ENCODE results near the gene KLF11. TPM values are rescaled to one million over a fixed set of nuclear protein-coding genes. Genes with fewer than 3 reads are reported as not detected.
"Not testable (repeated sequence)": the region's sequence is repeated elsewhere in the genome, so short reads cannot be mapped to it uniquely, and the experiment has no call there.

The KLF11 gene
- total RNA-seq, 6 donors from 2014 or later: 14.3 to 38.7 (median 23.4) TPM

DNA sequence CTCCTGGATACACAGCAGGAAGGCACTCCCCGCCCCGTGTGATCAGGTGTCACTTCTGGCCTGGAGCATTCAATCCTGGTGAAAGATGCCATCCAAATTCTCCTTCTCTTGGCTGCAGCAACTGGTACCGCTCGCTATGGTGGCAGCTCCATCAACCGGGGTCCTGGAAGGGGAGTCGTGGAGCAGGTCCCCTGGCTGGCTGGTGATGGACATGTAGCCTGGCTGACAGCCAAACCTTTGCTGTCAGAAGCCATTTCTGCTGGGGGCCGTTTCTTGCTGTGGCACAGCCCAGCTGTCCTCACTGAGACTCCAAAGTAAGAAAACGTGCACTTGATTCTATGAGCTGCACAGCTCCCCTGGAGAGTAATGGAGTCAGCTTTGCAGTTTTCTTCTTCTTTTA, 44.0 kb downstream of the KLF11 start:
- Histone ChIP-seq H3K36me3 (no peaks in the 10 kb centered on the region), H3K27ac (no peak overlapping the region), H3K27me3 (peaks cover 0 to 6% (median 3%) of the 10 kb centered on the region in 4 donors), H3K4me3 (no peak overlapping the region), H3K4me1 (peaks cover 6 to 9% (median 7%) of the 10 kb centered on the region in 4 donors), H3K9me3 (no peaks in the 10 kb centered on the region)
- TF ChIP-seq, protein P1, sequence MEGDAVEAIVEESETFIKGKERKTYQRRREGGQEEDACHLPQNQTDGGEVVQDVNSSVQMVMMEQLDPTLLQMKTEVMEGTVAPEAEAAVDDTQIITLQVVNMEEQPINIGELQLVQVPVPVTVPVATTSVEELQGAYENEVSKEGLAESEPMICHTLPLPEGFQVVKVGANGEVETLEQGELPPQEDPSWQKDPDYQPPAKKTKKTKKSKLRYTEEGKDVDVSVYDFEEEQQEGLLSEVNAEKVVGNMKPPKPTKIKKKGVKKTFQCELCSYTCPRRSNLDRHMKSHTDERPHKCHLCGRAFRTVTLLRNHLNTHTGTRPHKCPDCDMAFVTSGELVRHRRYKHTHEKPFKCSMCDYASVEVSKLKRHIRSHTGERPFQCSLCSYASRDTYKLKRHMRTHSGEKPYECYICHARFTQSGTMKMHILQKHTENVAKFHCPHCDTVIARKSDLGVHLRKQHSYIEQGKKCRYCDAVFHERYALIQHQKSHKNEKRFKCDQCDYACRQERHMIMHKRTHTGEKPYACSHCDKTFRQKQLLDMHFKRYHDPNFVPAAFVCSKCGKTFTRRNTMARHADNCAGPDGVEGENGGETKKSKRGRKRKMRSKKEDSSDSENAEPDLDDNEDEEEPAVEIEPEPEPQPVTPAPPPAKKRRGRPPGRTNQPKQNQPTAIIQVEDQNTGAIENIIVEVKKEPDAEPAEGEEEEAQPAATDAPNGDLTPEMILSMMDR (IDR thresholded peaks at IDR 0.05): no peak
- TF ChIP-seq POLR2AphosphoS5 (IDR thresholded peaks at IDR 0.05) (no peak), EP300 (IDR thresholded peaks at IDR 0.05) (no peak), POLR2A (IDR thresholded peaks at IDR 0.05) (no peak)
- DNase-seq (no peak), ATAC-seq (ENCODE audit: low FRiP score in 2 of 2) (no peak)
- 70 to 71% methylated on average over 5 to 8 of the region's 8 CpGs for WGBS, 2 donors

DNA sequence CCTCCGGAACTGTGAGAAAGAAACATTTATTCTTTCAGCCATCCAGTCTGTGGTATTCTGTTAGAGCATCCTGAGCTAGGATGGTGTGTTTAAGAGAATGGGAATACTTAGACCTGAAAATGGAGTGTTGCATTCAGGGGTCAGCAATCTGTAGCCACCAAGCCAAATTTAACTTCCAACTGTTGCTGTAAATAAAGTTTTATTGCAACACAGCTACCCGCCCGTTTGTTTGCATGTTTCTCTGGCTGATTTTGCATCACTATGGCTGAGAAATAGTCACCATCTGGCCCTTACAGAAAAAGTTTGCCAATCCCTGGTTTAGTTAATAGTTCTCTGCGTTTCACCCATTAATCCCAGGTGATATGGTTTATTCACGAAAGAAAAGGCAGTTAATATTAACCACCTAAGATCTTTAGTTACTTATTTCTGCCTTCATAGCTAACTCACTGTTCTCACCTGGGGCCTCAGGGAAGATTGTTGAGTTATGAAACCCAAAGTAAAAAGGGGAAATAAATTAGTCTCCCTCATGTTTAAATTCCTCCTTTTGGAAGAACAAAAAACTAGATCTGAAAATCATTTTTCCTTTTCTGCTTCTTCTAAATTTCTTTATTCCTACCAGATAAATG, 46.3 kb downstream of the KLF11 start:
- no peak for TF ChIP-seq POLR2AphosphoS5 (IDR thresholded peaks at IDR 0.05)
- TF ChIP-seq, protein P1 (IDR thresholded peaks at IDR 0.05): no peak
- no peak for TF ChIP-seq POLR2A (IDR thresholded peaks at IDR 0.05)
- TF ChIP-seq EP300 (IDR thresholded peaks at IDR 0.05): no peak
- Histone ChIP-seq H3K4me1 (peaks cover 6 to 9% (median 7%) of the 10 kb centered on the region in 4 donors), H3K4me3 (no peak overlapping the region), H3K27me3 (peaks cover 0 to 6% (median 2%) of the 10 kb centered on the region in 4 donors), H3K27ac (no peak overlapping the region), H3K9me3 (no peaks in the 10 kb centered on the region), H3K36me3 (no peaks in the 10 kb centered on the region)
- DNase-seq: no peak
- WGBS, 2 donors: 39 to 60% methylated on average over 5 of the region's 5 CpGs
- no peak for ATAC-seq (ENCODE audit: low FRiP score in 2 of 2)

DNA sequence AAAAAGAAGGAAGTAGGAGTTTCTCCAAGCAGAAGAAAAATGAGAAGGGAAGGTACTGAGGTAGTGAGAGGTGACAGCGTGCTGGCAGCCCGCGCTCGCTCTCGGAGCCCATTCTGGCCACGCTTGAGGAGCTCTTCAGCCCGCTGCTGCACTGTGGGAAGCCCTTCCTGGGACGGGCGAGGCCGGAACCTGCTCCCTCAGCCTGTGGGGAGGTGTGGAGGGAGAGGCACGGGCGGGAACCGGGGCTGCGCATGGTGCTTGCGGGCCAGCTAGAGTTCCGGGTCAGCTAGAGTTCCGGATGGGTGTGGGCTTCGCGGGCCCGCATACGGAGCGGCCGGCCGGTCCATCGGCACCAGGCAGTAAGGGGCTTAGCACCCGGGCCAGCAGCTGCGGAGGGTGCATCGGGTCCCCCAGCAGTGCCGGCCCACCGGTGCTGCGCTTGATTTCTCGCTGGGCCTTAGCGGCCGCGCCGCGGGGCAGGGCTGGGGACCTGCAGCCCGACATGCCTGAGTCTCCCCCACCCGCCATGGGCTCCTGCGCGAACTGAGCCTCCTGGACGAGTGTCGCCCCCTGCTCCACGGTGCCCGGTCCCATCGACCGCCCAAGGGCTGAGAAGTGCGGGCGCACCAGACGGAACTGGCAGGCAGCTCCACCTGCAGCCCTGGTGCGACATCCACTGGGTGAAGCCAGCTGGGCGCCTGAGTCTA, 48.0 kb downstream of the KLF11 start:
- no peaks in the 10 kb centered on the region for H3K36me3 ChIP-seq
- ATAC-seq (ENCODE audit: low FRiP score in 2 of 2) (peak; percentile 60 to 80), DNase-seq (peak; percentile 49 to 84)

DNA sequence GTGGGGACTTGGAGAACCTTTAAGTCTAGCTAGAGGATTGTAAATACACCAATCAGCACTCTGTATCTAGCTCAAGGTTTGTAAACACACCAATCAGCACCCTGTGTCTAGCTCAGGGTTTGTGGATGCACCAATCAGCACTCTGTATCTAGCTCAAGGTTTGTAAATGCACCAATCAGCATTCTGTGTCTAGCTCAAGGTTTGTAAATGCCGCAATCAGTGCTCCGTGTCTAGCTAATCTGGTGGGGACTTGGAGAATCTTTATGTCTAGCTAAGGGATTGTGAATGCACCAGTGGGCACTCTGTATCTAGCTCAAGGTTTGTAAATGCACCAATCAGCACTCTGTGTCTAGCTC, 48.5 kb downstream of the KLF11 start:
- ATAC-seq (ENCODE audit: low FRiP score in 2 of 2); H3K4me1 ChIP-seq; DNase-seq; H3K27me3 ChIP-seq; H3K9me3 ChIP-seq; H3K27ac ChIP-seq; H3K36me3 ChIP-seq: not testable (repeated sequence)
- 100% methylated on average over 2 of the region's 2 CpGs for WGBS, 2 donors
- peak overlapping the region in 2 of 4 donors; percentile 43 to 51 for H3K4me3 ChIP-seq

More for the DNA sequence above, 48.0 kb downstream of the KLF11 start:
- Histone ChIP-seq H3K4me1 (peaks cover 6 to 9% (median 7%) of the 10 kb centered on the region in 4 donors), H3K4me3 (peak overlapping the region in 3 of 4 donors; percentile 35 to 51 (median 43)), H3K9me3 (no peaks in the 10 kb centered on the region), H3K27me3 (peaks cover 0 to 6% (median 2%) of the 10 kb centered on the region in 4 donors), H3K27ac (no peak overlapping the region)
- TF ChIP-seq, protein P1 (IDR thresholded peaks at IDR 0.05): no peak
- TF ChIP-seq POLR2AphosphoS5 (IDR thresholded peaks at IDR 0.05): no peak
- TF ChIP-seq POLR2A (IDR thresholded peaks at IDR 0.05): no peak
- no peak for TF ChIP-seq EP300 (IDR thresholded peaks at IDR 0.05)
- 10 to 28% methylated on average over 15 to 22 of the region's 52 CpGs for WGBS, 2 donors

DNA sequence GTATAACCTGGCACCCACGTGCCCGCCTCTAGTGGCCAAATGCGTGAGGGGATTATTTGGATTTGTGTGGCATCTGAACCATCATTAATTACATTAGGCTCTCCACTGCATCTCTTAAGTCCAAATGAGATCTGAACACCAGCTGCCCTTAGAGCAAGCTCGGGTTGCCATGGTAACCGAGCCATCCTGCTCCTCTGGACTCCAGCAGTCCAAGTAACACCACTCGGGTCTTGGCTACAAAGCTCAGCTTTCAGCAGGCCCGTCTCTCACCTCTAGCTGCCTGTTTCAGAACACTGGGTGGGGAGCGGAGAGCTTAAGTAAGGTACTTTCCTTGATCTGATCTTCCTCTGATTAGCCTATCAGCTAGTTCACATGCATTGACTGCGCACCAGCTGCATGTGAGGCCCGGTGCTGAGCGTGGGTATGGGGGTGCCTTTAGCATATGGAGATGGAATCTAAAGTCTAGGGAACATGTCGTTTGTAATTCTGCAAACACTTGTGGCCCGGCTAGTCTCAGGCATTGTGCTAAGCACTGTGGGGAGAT, 51.0 kb downstream of the KLF11 start:
- H3K9me3 ChIP-seq: no peaks in the 10 kb centered on the region
- TF ChIP-seq, protein P1 (IDR thresholded peaks at IDR 0.05): no peak
- TF ChIP-seq POLR2AphosphoS5 (IDR thresholded peaks at IDR 0.05) (no peak), POLR2A (IDR thresholded peaks at IDR 0.05) (no peak), EP300 (IDR thresholded peaks at IDR 0.05) (no peak)
- H3K36me3 ChIP-seq: no peaks in the 10 kb centered on the region
- H3K27me3 ChIP-seq: peaks cover 0 to 6% (median 2%) of the 10 kb centered on the region in 4 donors
- H3K27ac ChIP-seq: no peak overlapping the region
- 85 to 90% methylated on average over 12 to 13 of the region's 13 CpGs for WGBS, 2 donors
- ATAC-seq (ENCODE audit: low FRiP score in 2 of 2) (no peak), DNase-seq (no peak)
- H3K4me3 ChIP-seq: no peak overlapping the region
- peaks cover 6 to 16% (median 10%) of the 10 kb centered on the region in 4 donors for H3K4me1 ChIP-seq

Data from upper lobe of left lung (tissue), 6 donors.